ENCODE data around the gene TCF15.

GRCh38 chr20:556984-557383, 53.1 kb downstream of the TCF15 start:
- no peak for TF ChIP-seq CTCF (IDR thresholded peaks at IDR 0.05)
- TF ChIP-seq POLR2A (IDR thresholded peaks at IDR 0.05) = no peak
